GM23338 (cell line): Measurements from ENCODE around the gene S1PR1. TPM values are rescaled to one million over a fixed set of nuclear protein-coding genes. Genes with fewer than 3 reads are reported as not detected.

Experiments
- ATAC-seq: fragments of 200-7000 bp; cut with Tn5 transposase; 3 replicates; pipeline ENCODE4 v1.9.1; 2020
- DNase-seq: peaks from one replicate; pipeline ENCODE4 v3.0.0-alpha.2; 2015; ENCODE audit warnings: low spot score
- H2AFZ ChIP-seq: fragments of 200-600 bp; sonication (generic); 2 replicates; pipeline ENCODE4 v1.8.0; 2016; ENCODE audit warnings: antibody characterized with exemption, mild to moderate bottlenecking, moderate library complexity
- H3F3A ChIP-seq: fragments of 200-600 bp; sonication (generic); replicated peaks from 2 replicates; pipeline ENCODE4 v1.8.0; 2017; ENCODE audit warnings: antibody characterized with exemption, mixed run types, low read depth
- H3K27ac ChIP-seq: fragments of 200-600 bp; sonication (generic); 2 replicates; pipeline ENCODE4 v1.6.1; 2016; ENCODE audit warnings: low read depth
- H3K27me3 ChIP-seq: fragments of 200-600 bp; sonication (generic); 2 replicates; pipeline ENCODE4 v1.8.0; 2016; ENCODE audit warnings: mild to moderate bottlenecking, mixed run types, moderate library complexity; ENCODE audit not compliant: insufficient read depth
- H3K36me3 ChIP-seq: fragments of 200-600 bp; sonication (generic); 2 replicates; pipeline ENCODE4 v1.8.0; 2016; ENCODE audit warnings: mild to moderate bottlenecking; ENCODE audit not compliant: insufficient read depth
- H3K4me1 ChIP-seq: fragments of 200-600 bp; sonication (generic); 2 replicates; pipeline ENCODE4 v1.8.0; 2016; ENCODE audit warnings: mild to moderate bottlenecking, moderate library complexity; ENCODE audit not compliant: insufficient read depth
- H3K4me2 ChIP-seq: fragments of 200-600 bp; sonication (generic); 2 replicates; pipeline ENCODE4 v1.7.1; 2017; ENCODE audit warnings: mixed run types
- H3K4me3 ChIP-seq: fragments of 200-600 bp; sonication (generic); 2 replicates; pipeline ENCODE4 v1.6.1; 2016; ENCODE audit warnings: mixed run types
- H3K79me2 ChIP-seq: fragments of 200-600 bp; sonication (generic); replicated peaks from 2 replicates; pipeline ENCODE4 v1.8.0; 2017; ENCODE audit warnings: mild to moderate bottlenecking; ENCODE audit not compliant: insufficient read depth
- H3K9me2 ChIP-seq: fragments of 200-600 bp; sonication (generic); 2 replicates; pipeline ENCODE4 v1.8.0; 2017; ENCODE audit not compliant: insufficient read depth
- H4K20me1 ChIP-seq: fragments of 200-600 bp; sonication (generic); replicated peaks from 2 replicates; pipeline ENCODE4 v1.8.0; 2017; ENCODE audit warnings: mild to moderate bottlenecking; ENCODE audit not compliant: insufficient read depth
- H3K27ac Mint-ChIP-seq: 2 replicates; pipeline ENCODE4 v1.8.0; 2020; ENCODE audit warnings: inconsistent platforms, mild to moderate bottlenecking, moderate library complexity, mixed read lengths
- H3K27me3 Mint-ChIP-seq: 3 replicates; pipeline ENCODE4 v1.8.0; 2022; ENCODE audit warnings: low read depth, mild to moderate bottlenecking, moderate library complexity, mixed read lengths, inconsistent platforms; ENCODE audit not compliant: insufficient read depth, poor library complexity
- H3K36me3 Mint-ChIP-seq: 3 replicates; pipeline ENCODE4 v1.8.0; 2021; ENCODE audit warnings: low read depth, mild to moderate bottlenecking, inconsistent platforms, moderate library complexity, mixed read lengths
- H3K4me1 Mint-ChIP-seq: 3 replicates; pipeline ENCODE4 v1.8.0; 2020; ENCODE audit warnings: mild to moderate bottlenecking, inconsistent platforms, mixed read lengths
- H3K4me3 Mint-ChIP-seq: 3 replicates; pipeline ENCODE4 v1.8.0; 2021; ENCODE audit warnings: moderate library complexity, mild to moderate bottlenecking, inconsistent platforms, mixed read lengths
- H3K9me3 Mint-ChIP-seq: 3 replicates; pipeline ENCODE4 v1.8.0; 2020; ENCODE audit warnings: moderate library complexity, mild to moderate bottlenecking, inconsistent platforms, mixed read lengths
- CREB1 ChIP-seq: fragments of 250-450 bp; sonication (Bioruptor Pico); IDR thresholded peaks from 2 replicates; pipeline ENCODE4 v1.5.0; 2020; ENCODE audit warnings: low read depth, mild to moderate bottlenecking, moderate library complexity
- ETS1 ChIP-seq: IDR thresholded peaks from 2 replicates; pipeline ENCODE4 v1.6.1; 2016; ENCODE audit warnings: antibody characterized with exemption
- EZH2 ChIP-seq: fragments of 200-600 bp; sonication (generic); IDR thresholded peaks from one replicate; pipeline ENCODE4 v1.8.0; 2017; ENCODE audit warnings: antibody characterized with exemption, mild to moderate bottlenecking, low read depth; ENCODE audit not compliant: unreplicated experiment
- EZH2phosphoT487 ChIP-seq: fragments of 200-600 bp; sonication (generic); IDR thresholded peaks from one replicate; pipeline ENCODE4 v1.8.1; 2018; ENCODE audit warnings: antibody characterized with exemption; ENCODE audit not compliant: unreplicated experiment
- JUNB ChIP-seq: IDR thresholded peaks from one replicate; pipeline ENCODE4 v1.6.1; 2016; ENCODE audit warnings: antibody characterized with exemption; ENCODE audit not compliant: unreplicated experiment
- NANOG ChIP-seq: IDR thresholded peaks from 2 replicates; pipeline ENCODE4 v1.6.1; 2016; ENCODE audit warnings: antibody characterized with exemption, borderline replicate concordance
- POLR2AphosphoS5 ChIP-seq: IDR thresholded peaks from 2 replicates; pipeline ENCODE4 v1.6.1; 2016; ENCODE audit warnings: antibody characterized with exemption, low read depth
- REST ChIP-seq: IDR thresholded peaks from one replicate; pipeline ENCODE4 v1.6.1; 2018; ENCODE audit warnings: antibody characterized with exemption; ENCODE audit not compliant: unreplicated experiment
- STAT1 ChIP-seq: IDR thresholded peaks from one replicate; pipeline ENCODE4 v1.6.1; 2016; ENCODE audit warnings: antibody characterized with exemption; ENCODE audit not compliant: unreplicated experiment
- ZNF114 ChIP-seq: fragments of 250-450 bp; sonication (Bioruptor Pico); IDR thresholded peaks from 2 replicates; pipeline ENCODE4 v1.5.0; 2020; ENCODE audit warnings: mild to moderate bottlenecking, moderate library complexity
- ZNF331 ChIP-seq: fragments of 250-450 bp; sonication (Bioruptor Pico); IDR thresholded peaks from 2 replicates; pipeline ENCODE4 v1.5.0; 2020; ENCODE audit warnings: low read depth, mild to moderate bottlenecking, moderate library complexity
- polyA plus RNA-seq: library from polyadenylated mRNA; unstranded; fragments of >200 nt; fragmentation: Nextera tagmentation; extraction: Ambion mirVana; gene quantifications from 2 replicates; pipeline ENCODE4 v1.2.1, GENCODE V29; 2016
- total RNA-seq: library from RNA; depleted of rRNA; stranded (reverse); fragments of >200 nt; shearing (Covaris generic); gene quantifications from 2 replicates; pipeline ENCODE4 v1.2.3, GENCODE V29; 2014
- TF ChIP-seq, protein P1 (sequence below), 2 experiments: fragments of 200-600 bp in 1 of 2; sonication (generic) in 1 of 2; conservative IDR thresholded peaks; 2 replicates each; pipeline versions ENCODE4 v1.5.1 to v1.6.1; 2016 to 2017; ENCODE audit warnings: antibody characterized with exemption in 2 of 2, low read depth in 2 of 2, mild to moderate bottlenecking in 2 of 2, moderate library complexity in 1 of 2
- TF ChIP-seq, protein P2 (sequence below): fragments of 250-450 bp; sonication (Bioruptor Pico); IDR thresholded peaks from 2 replicates; pipeline ENCODE4 v1.5.0; 2020; ENCODE audit warnings: mild to moderate bottlenecking, moderate library complexity

The S1PR1 gene
- total and polyA plus RNA-seq, 2 experiments from 2014 or later: 2.6 to 4.1 TPM

GRCh38 chr1:101188331-101188730 is 48.5 kb upstream of the S1PR1 start:
- peaks cover 2% of the 10 kb centered on the region for H3K27me3 Mint-ChIP-seq
- ATAC-seq (no peak), DNase-seq (no peak)
- H3F3A ChIP-seq: no peaks in the 10 kb centered on the region
- no peaks in the 10 kb centered on the region for H3K4me1 ChIP-seq
- no peak overlapping the region for H3K4me3 ChIP-seq
- no peak overlapping the region for H3K4me3 Mint-ChIP-seq
- H3K36me3 Mint-ChIP-seq: no peaks in the 10 kb centered on the region
- H2AFZ ChIP-seq: no peak overlapping the region
- H3K27me3 ChIP-seq: no peaks in the 10 kb centered on the region
- H3K36me3 ChIP-seq: no peaks in the 10 kb centered on the region
- H3K27ac Mint-ChIP-seq: no peak overlapping the region
- no peak for TF ChIP-seq POLR2AphosphoS5
- TF ChIP-seq EZH2: no peak
- no peak for TF ChIP-seq STAT1
- no peak for TF ChIP-seq EZH2phosphoT487
- TF ChIP-seq, protein P1, sequence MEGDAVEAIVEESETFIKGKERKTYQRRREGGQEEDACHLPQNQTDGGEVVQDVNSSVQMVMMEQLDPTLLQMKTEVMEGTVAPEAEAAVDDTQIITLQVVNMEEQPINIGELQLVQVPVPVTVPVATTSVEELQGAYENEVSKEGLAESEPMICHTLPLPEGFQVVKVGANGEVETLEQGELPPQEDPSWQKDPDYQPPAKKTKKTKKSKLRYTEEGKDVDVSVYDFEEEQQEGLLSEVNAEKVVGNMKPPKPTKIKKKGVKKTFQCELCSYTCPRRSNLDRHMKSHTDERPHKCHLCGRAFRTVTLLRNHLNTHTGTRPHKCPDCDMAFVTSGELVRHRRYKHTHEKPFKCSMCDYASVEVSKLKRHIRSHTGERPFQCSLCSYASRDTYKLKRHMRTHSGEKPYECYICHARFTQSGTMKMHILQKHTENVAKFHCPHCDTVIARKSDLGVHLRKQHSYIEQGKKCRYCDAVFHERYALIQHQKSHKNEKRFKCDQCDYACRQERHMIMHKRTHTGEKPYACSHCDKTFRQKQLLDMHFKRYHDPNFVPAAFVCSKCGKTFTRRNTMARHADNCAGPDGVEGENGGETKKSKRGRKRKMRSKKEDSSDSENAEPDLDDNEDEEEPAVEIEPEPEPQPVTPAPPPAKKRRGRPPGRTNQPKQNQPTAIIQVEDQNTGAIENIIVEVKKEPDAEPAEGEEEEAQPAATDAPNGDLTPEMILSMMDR (conservative IDR thresholded peaks at IDR 0.05; ENCODE audit: low read depth in 2 of 2): no peak
- no peak for TF ChIP-seq JUNB
- TF ChIP-seq REST: no peak
- TF ChIP-seq CREB1 (CRISPR knock-in tag): no peak
- no peak for TF ChIP-seq ZNF114 (CRISPR knock-in tag)
- TF ChIP-seq ZNF331 (CRISPR knock-in tag): no peak
- no peak for TF ChIP-seq ETS1
- TF ChIP-seq, protein P2, sequence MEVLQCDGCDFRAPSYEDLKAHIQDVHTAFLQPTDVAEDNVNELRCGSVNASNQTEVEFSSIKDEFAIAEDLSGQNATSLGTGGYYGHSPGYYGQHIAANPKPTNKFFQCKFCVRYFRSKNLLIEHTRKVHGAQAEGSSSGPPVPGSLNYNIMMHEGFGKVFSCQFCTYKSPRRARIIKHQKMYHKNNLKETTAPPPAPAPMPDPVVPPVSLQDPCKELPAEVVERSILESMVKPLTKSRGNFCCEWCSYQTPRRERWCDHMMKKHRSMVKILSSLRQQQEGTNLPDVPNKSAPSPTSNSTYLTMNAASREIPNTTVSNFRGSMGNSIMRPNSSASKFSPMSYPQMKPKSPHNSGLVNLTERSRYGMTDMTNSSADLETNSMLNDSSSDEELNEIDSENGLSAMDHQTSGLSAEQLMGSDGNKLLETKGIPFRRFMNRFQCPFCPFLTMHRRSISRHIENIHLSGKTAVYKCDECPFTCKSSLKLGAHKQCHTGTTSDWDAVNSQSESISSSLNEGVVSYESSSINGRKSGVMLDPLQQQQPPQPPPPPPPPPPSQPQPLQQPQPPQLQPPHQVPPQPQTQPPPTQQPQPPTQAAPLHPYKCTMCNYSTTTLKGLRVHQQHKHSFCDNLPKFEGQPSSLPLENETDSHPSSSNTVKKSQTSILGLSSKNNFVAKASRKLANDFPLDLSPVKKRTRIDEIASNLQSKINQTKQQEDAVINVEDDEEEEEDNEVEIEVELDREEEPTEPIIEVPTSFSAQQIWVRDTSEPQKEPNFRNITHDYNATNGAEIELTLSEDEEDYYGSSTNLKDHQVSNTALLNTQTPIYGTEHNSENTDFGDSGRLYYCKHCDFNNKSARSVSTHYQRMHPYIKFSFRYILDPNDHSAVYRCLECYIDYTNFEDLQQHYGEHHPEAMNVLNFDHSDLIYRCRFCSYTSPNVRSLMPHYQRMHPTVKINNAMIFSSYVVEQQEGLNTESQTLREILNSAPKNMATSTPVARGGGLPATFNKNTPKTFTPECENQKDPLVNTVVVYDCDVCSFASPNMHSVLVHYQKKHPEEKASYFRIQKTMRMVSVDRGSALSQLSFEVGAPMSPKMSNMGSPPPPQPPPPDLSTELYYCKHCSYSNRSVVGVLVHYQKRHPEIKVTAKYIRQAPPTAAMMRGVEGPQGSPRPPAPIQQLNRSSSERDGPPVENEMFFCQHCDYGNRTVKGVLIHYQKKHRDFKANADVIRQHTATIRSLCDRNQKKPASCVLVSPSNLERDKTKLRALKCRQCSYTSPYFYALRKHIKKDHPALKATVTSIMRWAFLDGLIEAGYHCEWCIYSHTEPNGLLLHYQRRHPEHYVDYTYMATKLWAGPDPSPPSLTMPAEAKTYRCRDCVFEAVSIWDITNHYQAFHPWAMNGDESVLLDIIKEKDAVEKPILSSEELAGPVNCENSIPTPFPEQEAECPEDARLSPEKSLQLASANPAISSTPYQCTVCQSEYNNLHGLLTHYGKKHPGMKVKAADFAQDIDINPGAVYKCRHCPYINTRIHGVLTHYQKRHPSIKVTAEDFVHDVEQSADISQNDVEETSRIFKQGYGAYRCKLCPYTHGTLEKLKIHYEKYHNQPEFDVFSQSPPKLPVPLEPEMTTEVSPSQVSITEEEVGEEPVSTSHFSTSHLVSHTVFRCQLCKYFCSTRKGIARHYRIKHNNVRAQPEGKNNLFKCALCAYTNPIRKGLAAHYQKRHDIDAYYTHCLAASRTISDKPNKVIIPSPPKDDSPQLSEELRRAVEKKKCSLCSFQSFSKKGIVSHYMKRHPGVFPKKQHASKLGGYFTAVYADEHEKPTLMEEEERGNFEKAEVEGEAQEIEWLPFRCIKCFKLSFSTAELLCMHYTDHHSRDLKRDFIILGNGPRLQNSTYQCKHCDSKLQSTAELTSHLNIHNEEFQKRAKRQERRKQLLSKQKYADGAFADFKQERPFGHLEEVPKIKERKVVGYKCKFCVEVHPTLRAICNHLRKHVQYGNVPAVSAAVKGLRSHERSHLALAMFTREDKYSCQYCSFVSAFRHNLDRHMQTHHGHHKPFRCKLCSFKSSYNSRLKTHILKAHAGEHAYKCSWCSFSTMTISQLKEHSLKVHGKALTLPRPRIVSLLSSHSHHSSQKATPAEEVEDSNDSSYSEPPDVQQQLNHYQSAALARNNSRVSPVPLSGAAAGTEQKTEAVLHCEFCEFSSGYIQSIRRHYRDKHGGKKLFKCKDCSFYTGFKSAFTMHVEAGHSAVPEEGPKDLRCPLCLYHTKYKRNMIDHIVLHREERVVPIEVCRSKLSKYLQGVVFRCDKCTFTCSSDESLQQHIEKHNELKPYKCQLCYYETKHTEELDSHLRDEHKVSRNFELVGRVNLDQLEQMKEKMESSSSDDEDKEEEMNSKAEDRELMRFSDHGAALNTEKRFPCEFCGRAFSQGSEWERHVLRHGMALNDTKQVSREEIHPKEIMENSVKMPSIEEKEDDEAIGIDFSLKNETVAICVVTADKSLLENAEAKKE: no peak
- TF ChIP-seq NANOG: no peak
- no peak overlapping the region for H3K27ac ChIP-seq
- H4K20me1 ChIP-seq: no peaks in the 10 kb centered on the region
- H3K9me2 ChIP-seq: no peaks in the 10 kb centered on the region
- no peaks in the 10 kb centered on the region for H3K4me1 Mint-ChIP-seq
- no peaks in the 10 kb centered on the region for H3K9me3 Mint-ChIP-seq
- H3K79me2 ChIP-seq: no peaks in the 10 kb centered on the region
- no peak overlapping the region for H3K4me2 ChIP-seq
